Liver (tissue), 9 donors: ENCODE measurements around the gene EMX2. TPM values are rescaled to one million over a fixed set of nuclear protein-coding genes. Genes with fewer than 3 reads are reported as not detected.
"Not testable (repeated sequence)": the region's sequence is repeated elsewhere in the genome, so short reads cannot be mapped to it uniquely, and the experiment has no call there.

ENCODE experiments used
- DNase-seq: peaks from one replicate; pipeline ENCODE4 v3.0.0-alpha.2; 2017; ENCODE audit warnings: low spot score
- H3K27ac ChIP-seq, 2 donors: one replicate each; pipeline ENCODE4 v1.7.0; 2013; ENCODE audit warnings: inconsistent platforms in 2 of 2, low read length in 2 of 2, control low read depth in 1 of 2, low read depth in 1 of 2, mild to moderate bottlenecking in 1 of 2
- H3K27me3 ChIP-seq, 4 donors: one replicate each; pipeline versions ENCODE4 v1.6.1 to v1.7.0; 2013; ENCODE audit warnings: low read length in 3 of 4, inconsistent platforms in 1 of 4, mild to moderate bottlenecking in 1 of 4, moderate library complexity in 1 of 4; ENCODE audit not compliant: control insufficient read depth in 4 of 4, insufficient read depth in 4 of 4
- H3K36me3 ChIP-seq, 4 donors: one replicate each; pipeline versions ENCODE4 v1.6.1 to v1.7.0; 2013; ENCODE audit warnings: low read length in 3 of 4, mild to moderate bottlenecking in 3 of 4, low read depth in 1 of 4, moderate library complexity in 1 of 4; ENCODE audit not compliant: control insufficient read depth in 4 of 4, insufficient read depth in 3 of 4
- H3K4me1 ChIP-seq, 4 donors: one replicate each; pipeline versions ENCODE4 v1.6.1 to v1.7.0; 2013; ENCODE audit warnings: low read length in 3 of 4, mild to moderate bottlenecking in 3 of 4, moderate library complexity in 1 of 4; ENCODE audit not compliant: control insufficient read depth in 4 of 4, insufficient read depth in 4 of 4
- H3K4me3 ChIP-seq, 3 donors: one replicate each; pipeline versions ENCODE4 v1.6.1 to v1.7.0; 2013; ENCODE audit warnings: low read length in 3 of 3, control low read depth in 1 of 3, low read depth in 1 of 3, mild to moderate bottlenecking in 1 of 3
- H3K9ac ChIP-seq, 2 donors: one replicate each; pipeline ENCODE4 v1.7.0; 2013; ENCODE audit warnings: low read length in 2 of 2, mild to moderate bottlenecking in 2 of 2, moderate library complexity in 2 of 2, control low read depth in 1 of 2, low read depth in 1 of 2
- H3K9me3 ChIP-seq, 4 donors: one replicate each; pipeline versions ENCODE4 v1.6.1 to v1.7.0; 2013; ENCODE audit warnings: low read length in 3 of 4; ENCODE audit not compliant: control insufficient read depth in 4 of 4
- FOXA1 ChIP-seq: IDR thresholded peaks from 2 replicates; pipeline ENCODE4 v1.6.1; 2016; ENCODE audit warnings: antibody characterized with exemption
- GABPA ChIP-seq, 2 donors: IDR thresholded peaks in 1 of 2; conservative IDR thresholded peaks in 1 of 2; 2 replicates each; pipeline ENCODE4 v1.6.1; 2016; ENCODE audit warnings: antibody characterized with exemption in 2 of 2, mild to moderate bottlenecking in 1 of 2, moderate library complexity in 1 of 2
- HNF4A ChIP-seq, 2 donors: conservative IDR thresholded peaks; 2 replicates each; pipeline ENCODE4 v1.6.1; 2016; ENCODE audit warnings: antibody characterized with exemption in 2 of 2, mild to moderate bottlenecking in 2 of 2
- HNF4G ChIP-seq: IDR thresholded peaks from 2 replicates; pipeline ENCODE4 v1.6.1; 2016; ENCODE audit warnings: antibody characterized with exemption
- JUND ChIP-seq, 2 donors: IDR thresholded peaks; 2 replicates each; pipeline ENCODE4 v1.6.1; 2016; ENCODE audit warnings: antibody characterized with exemption in 2 of 2
- NR2F2 ChIP-seq: IDR thresholded peaks from 2 replicates; pipeline ENCODE4 v1.6.1; 2016; ENCODE audit warnings: antibody characterized with exemption
- RAD21 ChIP-seq, 2 donors: IDR thresholded peaks; 2 replicates each; pipeline ENCODE4 v1.6.1; 2016; ENCODE audit warnings: antibody characterized with exemption in 2 of 2, mild to moderate bottlenecking in 2 of 2
- RXRA ChIP-seq, 2 donors: IDR thresholded peaks; 2 replicates each; pipeline ENCODE4 v1.6.1; 2017 to 2018; ENCODE audit warnings: antibody characterized with exemption in 2 of 2, mild to moderate bottlenecking in 1 of 2
- TAF1 ChIP-seq: conservative IDR thresholded peaks from 2 replicates; pipeline ENCODE4 v1.6.1; 2016; ENCODE audit warnings: antibody characterized with exemption, mild to moderate bottlenecking
- YY1 ChIP-seq: IDR thresholded peaks from 2 replicates; pipeline ENCODE4 v1.6.1; 2016; ENCODE audit warnings: antibody characterized with exemption, mild to moderate bottlenecking
- WGBS: extraction: QIAGEN DNeasy Blood & Tissue Kit; methylation state at CpG from one replicate; pipeline ENCODE4 v1.1.7; 2013; 5-methylcytosine and 5-hydroxymethylcytosine counted together
- polyA plus RNA-seq, 2 donors: library from polyadenylated mRNA; stranded (reverse) in 1 of 2; unstranded in 1 of 2; fragments of 200-250 nt in 1 of 2; fragments of >200 nt in 1 of 2; fragmentation: Nextera tagmentation in 1 of 2; extraction: Ambion mirVana in 1 of 2; gene quantifications; one replicate each; pipeline versions ENCODE4 v1.2.1 to v1.2.3, GENCODE V29; 2013 to 2015
- total RNA-seq, 2 donors: library from RNA; depleted of rRNA; stranded (reverse); fragments of >200 nt; gene quantifications; one replicate each; pipeline ENCODE4 v1.2.3, GENCODE V29; 2014
- TF ChIP-seq, protein P1 (sequence below): IDR thresholded peaks from 2 replicates; pipeline ENCODE4 v1.6.1; 2016; ENCODE audit warnings: antibody characterized with exemption
- TF ChIP-seq, protein P2 (sequence below): IDR thresholded peaks from 2 replicates; pipeline ENCODE4 v1.6.1; 2016; ENCODE audit warnings: antibody characterized with exemption
- donor health status: healthy.
- donor health status: healthy.
- donor health status: healthy.
- donor health status: healthy.
- donor health status: healthy.

The EMX2 gene
- total and polyA plus RNA-seq, 4 donors, result not detected

DNA sequence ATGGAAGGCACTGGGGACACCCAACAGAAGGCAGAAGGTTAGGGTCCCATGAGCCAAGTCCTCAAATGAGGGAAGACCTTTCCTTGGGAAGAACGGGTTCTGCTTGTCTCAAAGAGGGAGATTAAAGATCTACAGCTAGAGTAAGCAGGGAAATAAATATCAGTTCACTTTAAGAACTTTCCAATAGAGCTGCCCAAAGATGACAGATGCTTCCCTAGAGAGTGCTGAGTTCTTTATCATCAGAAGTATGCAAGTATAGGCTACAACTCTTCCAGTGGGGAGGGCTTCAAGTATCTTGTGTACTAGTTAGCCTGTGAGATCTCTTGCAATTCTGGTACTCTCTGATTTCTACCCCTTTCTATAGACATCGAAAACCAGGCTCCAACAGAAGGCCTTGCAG, 39.4 kb downstream of the EMX2 start:
- no peak overlapping the region for H3K4me3 ChIP-seq
- WGBS, result 66% methylated on average over 2 of the region's 2 CpGs
- no peak for DNase-seq
- no peaks in the 10 kb centered on the region for H3K9me3 ChIP-seq
- no peaks in the 10 kb centered on the region for H3K36me3 ChIP-seq
- H3K27ac ChIP-seq, result no peak overlapping the region
- TF ChIP-seq RXRA (IDR thresholded peaks at IDR 0.05), result no peak
- no peak for TF ChIP-seq GABPA (IDR thresholded peaks at IDR 0.05 in 1 of 2, conservative IDR thresholded peaks at IDR 0.05 in 1 of 2)
- TF ChIP-seq HNF4A (conservative IDR thresholded peaks at IDR 0.05), result no peak
- no peak for TF ChIP-seq TAF1
- TF ChIP-seq, protein P1, sequence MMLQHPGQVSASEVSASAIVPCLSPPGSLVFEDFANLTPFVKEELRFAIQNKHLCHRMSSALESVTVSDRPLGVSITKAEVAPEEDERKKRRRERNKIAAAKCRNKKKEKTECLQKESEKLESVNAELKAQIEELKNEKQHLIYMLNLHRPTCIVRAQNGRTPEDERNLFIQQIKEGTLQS, result no peak
- TF ChIP-seq RAD21 (IDR thresholded peaks at IDR 0.05), result no peak
- no peak for TF ChIP-seq YY1
- no peak for TF ChIP-seq HNF4G
- no peak for TF ChIP-seq FOXA1
- no peak for TF ChIP-seq JUND (IDR thresholded peaks at IDR 0.05)
- peaks cover 0 to 2% (median 2%) of the 10 kb centered on the region in 4 donors for H3K27me3 ChIP-seq
- H3K9ac ChIP-seq, result no peak overlapping the region
- H3K4me1 ChIP-seq, result no peaks in the 10 kb centered on the region

DNA sequence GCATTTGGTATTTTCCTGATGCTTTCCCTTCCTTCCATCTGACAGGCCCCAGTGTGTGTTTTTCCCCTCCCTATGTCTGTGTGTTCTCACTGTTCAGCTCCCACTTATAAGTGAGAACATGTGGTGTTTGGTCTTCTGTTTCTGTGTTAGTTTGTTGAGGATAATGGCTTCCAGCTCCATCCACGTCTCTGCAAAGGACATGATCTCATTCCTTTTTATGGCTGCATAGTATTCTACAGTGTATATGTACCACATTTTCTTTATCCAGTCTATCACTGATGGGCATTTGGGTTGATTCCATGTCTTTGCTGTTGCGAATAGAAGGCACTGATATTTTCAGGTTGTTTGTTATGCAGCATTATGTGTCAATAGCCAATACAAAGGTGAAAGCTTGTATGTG, 42.3 kb downstream of the EMX2 start:
- DNase-seq, H3K4me1 ChIP-seq, H3K9ac ChIP-seq, H3K27ac ChIP-seq, H3K9me3 ChIP-seq, H3K36me3 ChIP-seq, H3K4me3 ChIP-seq, H3K27me3 ChIP-seq: not testable (repeated sequence)
- WGBS, result 65% methylated on average over 2 of the region's 2 CpGs

DNA sequence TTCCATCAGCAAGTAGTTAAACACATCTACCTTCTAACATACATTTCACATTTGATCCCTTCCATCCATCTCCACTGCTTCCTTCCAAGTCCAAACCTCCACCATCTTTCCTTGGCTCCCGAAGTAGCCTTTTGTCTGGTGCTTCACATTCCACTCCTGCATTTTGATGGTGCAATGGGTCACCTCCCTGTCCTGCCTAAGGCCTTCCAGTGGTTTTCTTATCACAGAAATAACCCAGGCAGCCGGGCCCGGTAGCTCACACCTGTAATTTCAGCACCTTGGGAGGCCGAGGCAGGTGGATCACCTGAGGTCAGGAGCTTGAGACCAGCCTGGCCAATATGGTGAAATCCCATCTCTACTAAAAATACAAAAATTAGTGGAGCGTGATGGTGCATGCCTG, 44.5 kb downstream of the EMX2 start:
- Histone ChIP-seq H3K27ac (no peak overlapping the region), H3K4me1 (no peaks in the 10 kb centered on the region), H3K9ac (no peak overlapping the region), H3K4me3 (no peak overlapping the region), H3K9me3 (no peaks in the 10 kb centered on the region), H3K36me3 (no peaks in the 10 kb centered on the region), H3K27me3 (peaks cover 0 to 5% (median under 1%) of the 10 kb centered on the region in 4 donors)
- no peak for DNase-seq
- WGBS, result 85% methylated on average over 5 of the region's 5 CpGs
- TF ChIP-seq FOXA1 (no peak), HNF4G (no peak), RXRA (IDR thresholded peaks at IDR 0.05) (no peak), NR2F2 (no peak)
- TF ChIP-seq, protein P2, sequence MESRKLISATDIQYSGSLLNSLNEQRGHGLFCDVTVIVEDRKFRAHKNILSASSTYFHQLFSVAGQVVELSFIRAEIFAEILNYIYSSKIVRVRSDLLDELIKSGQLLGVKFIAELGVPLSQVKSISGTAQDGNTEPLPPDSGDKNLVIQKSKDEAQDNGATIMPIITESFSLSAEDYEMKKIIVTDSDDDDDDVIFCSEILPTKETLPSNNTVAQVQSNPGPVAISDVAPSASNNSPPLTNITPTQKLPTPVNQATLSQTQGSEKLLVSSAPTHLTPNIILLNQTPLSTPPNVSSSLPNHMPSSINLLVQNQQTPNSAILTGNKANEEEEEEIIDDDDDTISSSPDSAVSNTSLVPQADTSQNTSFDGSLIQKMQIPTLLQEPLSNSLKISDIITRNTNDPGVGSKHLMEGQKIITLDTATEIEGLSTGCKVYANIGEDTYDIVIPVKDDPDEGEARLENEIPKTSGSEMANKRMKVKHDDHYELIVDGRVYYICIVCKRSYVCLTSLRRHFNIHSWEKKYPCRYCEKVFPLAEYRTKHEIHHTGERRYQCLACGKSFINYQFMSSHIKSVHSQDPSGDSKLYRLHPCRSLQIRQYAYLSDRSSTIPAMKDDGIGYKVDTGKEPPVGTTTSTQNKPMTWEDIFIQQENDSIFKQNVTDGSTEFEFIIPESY, result no peak
